Measurements from ENCODE around the gene LRRC27.

Gene LRRC27

GRCh38 chr10:132319853-132320653 is 11.9 kb upstream of the LRRC27 start:
- TF ChIP-seq GATA1 (IDR thresholded peaks at IDR 0.05; ENCODE audit: low read depth, low read length) (no peak), POLR2A (IDR thresholded peaks at IDR 0.05; ENCODE audit: low read length) (no peak)
- DNase-seq: peak; percentile 54 to 80

- no peak for TF ChIP-seq GATA1 (IDR thresholded peaks at IDR 0.05; ENCODE audit: low read depth, low read length)
- TF ChIP-seq POLR2A (IDR thresholded peaks at IDR 0.05; ENCODE audit: low read length): no peak
- DNase-seq: no peak
These were observed 11.1 kb upstream of the LRRC27 start for GRCh38 chr10:132320654-132321469.

- TF ChIP-seq POLR2A (IDR thresholded peaks at IDR 0.05; ENCODE audit: low read length) (no peak), GATA1 (IDR thresholded peaks at IDR 0.05; ENCODE audit: low read depth, low read length) (no peak)
- no peak for DNase-seq
These were observed 10.3 kb upstream of the LRRC27 start for GRCh38 chr10:132321726-132322125.

GRCh38 chr10:132322586-132323048 is 9.4 kb upstream of the LRRC27 start:
- no peak for DNase-seq
- TF ChIP-seq GATA1 (IDR thresholded peaks at IDR 0.05; ENCODE audit: low read depth, low read length): no peak
- no peak for TF ChIP-seq POLR2A (IDR thresholded peaks at IDR 0.05; ENCODE audit: low read length)

- TF ChIP-seq POLR2A (IDR thresholded peaks at IDR 0.05; ENCODE audit: low read length) (no peak), GATA1 (IDR thresholded peaks at IDR 0.05; ENCODE audit: low read depth, low read length) (no peak)
- no peak for DNase-seq
These were observed 7.8 kb upstream of the LRRC27 start for GRCh38 chr10:132324186-132324585.

- no peak for TF ChIP-seq GATA1 (IDR thresholded peaks at IDR 0.05; ENCODE audit: low read depth, low read length)
- no peak for TF ChIP-seq POLR2A (IDR thresholded peaks at IDR 0.05; ENCODE audit: low read length)
- DNase-seq: no peak
These were observed 5.6 kb upstream of the LRRC27 start for GRCh38 chr10:132326344-132326889.

GRCh38 chr10:132326925-132327324 is 5.1 kb upstream of the LRRC27 start:
- DNase-seq: peak in 1 of 2 experiments; percentile 38
- TF ChIP-seq POLR2A (IDR thresholded peaks at IDR 0.05; ENCODE audit: low read length) (no peak), GATA1 (IDR thresholded peaks at IDR 0.05; ENCODE audit: low read depth, low read length) (no peak)

- peak in 1 of 2 experiments; percentile 54 for DNase-seq
- no peak for TF ChIP-seq GATA1 (IDR thresholded peaks at IDR 0.05; ENCODE audit: low read depth, low read length)
- no peak for TF ChIP-seq POLR2A (IDR thresholded peaks at IDR 0.05; ENCODE audit: low read length)
These were observed 3.9 kb upstream of the LRRC27 start for GRCh38 chr10:132328106-132328505.

- peak; percentile 29 to 65 for DNase-seq
- TF ChIP-seq POLR2A (IDR thresholded peaks at IDR 0.05; ENCODE audit: low read length) (no peak), GATA1 (IDR thresholded peaks at IDR 0.05; ENCODE audit: low read depth, low read length) (no peak)
These were observed 3.3 kb upstream of the LRRC27 start for GRCh38 chr10:132328738-132329137.

GRCh38 chr10:132329565-132330485 is 2.2 kb upstream of the LRRC27 start:
- peak; percentile 58 to 66 for DNase-seq
- TF ChIP-seq POLR2A (IDR thresholded peaks at IDR 0.05; ENCODE audit: low read length) (peak; percentile 56), GATA1 (IDR thresholded peaks at IDR 0.05; ENCODE audit: low read depth, low read length) (no peak)

GRCh38 chr10:132330486-132330833 is 1.5 kb upstream of the LRRC27 start:
- TF ChIP-seq POLR2A (IDR thresholded peaks at IDR 0.05; ENCODE audit: low read length) (no peak), GATA1 (IDR thresholded peaks at IDR 0.05; ENCODE audit: low read depth, low read length) (no peak)
- DNase-seq: no peak

GRCh38 chr10:132332433-132332754 is 401 bp downstream of the LRRC27 start:
- no peak for DNase-seq
- TF ChIP-seq POLR2A (IDR thresholded peaks at IDR 0.05; ENCODE audit: low read length) (no peak), GATA1 (IDR thresholded peaks at IDR 0.05; ENCODE audit: low read depth, low read length) (no peak)

GRCh38 chr10:132333386-132333785 is 1.4 kb downstream of the LRRC27 start:
- no peak for DNase-seq
- TF ChIP-seq GATA1 (IDR thresholded peaks at IDR 0.05; ENCODE audit: low read depth, low read length) (no peak), POLR2A (IDR thresholded peaks at IDR 0.05; ENCODE audit: low read length) (no peak)

All from erythroblast (primary cell).